CD1c-positive myeloid dendritic cell (primary cell): ENCODE data around the gene CRHR1.
"Not testable (repeated sequence)": the region's sequence is repeated elsewhere in the genome, so short reads cannot be mapped to it uniquely, and the experiment has no call there.

Experiments used
- DNase-seq: peaks from one replicate; pipeline ENCODE4 v3.0.0-alpha.2; 2016; ENCODE audit errors: extremely low spot score

Gene CRHR1

GRCh38 chr17:45784293-45784740, at the start of gene CRHR1:
Gene CRHR1, plus strand, starts transcription at chr17:45784320. Its CDS starts 225 bp downstream, at chr17:45784545.
- DNase-seq: no peak

GRCh38 chr17:45734598-45734997, 49.5 kb upstream of the CRHR1 start:
- no peak for DNase-seq

GRCh38 chr17:45735488-45735887, 48.6 kb upstream of the CRHR1 start:
- DNase-seq: no peak

- no peak for DNase-seq
These were observed 44.3 kb upstream of the CRHR1 start for GRCh38 chr17:45739786-45740185.

GRCh38 chr17:45740553-45741330, 43.4 kb upstream of the CRHR1 start:
- peak; percentile 9 for DNase-seq

- no peak for DNase-seq
These were observed 41.9 kb upstream of the CRHR1 start for GRCh38 chr17:45742251-45742650.

GRCh38 chr17:45743626-45744326, 40.3 kb upstream of the CRHR1 start:
- no peak for DNase-seq

- DNase-seq: not testable (repeated sequence)
These were observed 39.3 kb upstream of the CRHR1 start for GRCh38 chr17:45744826-45745225.

GRCh38 chr17:45745601-45746494, 38.3 kb upstream of the CRHR1 start:
- DNase-seq: no peak

- no peak for DNase-seq
These were observed 36.2 kb upstream of the CRHR1 start for GRCh38 chr17:45747911-45748310.

GRCh38 chr17:45748731-45749310, 35.3 kb upstream of the CRHR1 start:
- DNase-seq: no peak

GRCh38 chr17:45749831-45750335, 34.2 kb upstream of the CRHR1 start:
- no peak for DNase-seq

- DNase-seq: no peak
These were observed 33.2 kb upstream of the CRHR1 start for GRCh38 chr17:45750779-45751440.

GRCh38 chr17:45751466-45751865, 32.7 kb upstream of the CRHR1 start:
- DNase-seq: no peak

GRCh38 chr17:45752246-45752645, 31.9 kb upstream of the CRHR1 start:
- no peak for DNase-seq

GRCh38 chr17:45753645-45754225, 30.4 kb upstream of the CRHR1 start:
- DNase-seq: no peak

GRCh38 chr17:45755050-45755449, 29.1 kb upstream of the CRHR1 start:
- DNase-seq: no peak

- no peak for DNase-seq
These were observed 27.7 kb upstream of the CRHR1 start for GRCh38 chr17:45756266-45756991.

GRCh38 chr17:45757431-45758218, 26.5 kb upstream of the CRHR1 start:
- DNase-seq: no peak
